ENCODE results near the gene IGFBP2.

GRCh38 chr2:216596980-216597509 is 36.2 kb upstream of the IGFBP2 start:
- TF ChIP-seq POLR2A (IDR thresholded peaks at IDR 0.05; ENCODE audit: low read length): no peak
- TF ChIP-seq GATA1 (IDR thresholded peaks at IDR 0.05; ENCODE audit: low read depth, low read length): no peak
